ENCODE results near the gene DOCK4.

GRCh38 chr7:111815354-111815753, 390.8 kb downstream of the DOCK4 start:
- no peak for TF ChIP-seq CTCF (conservative IDR thresholded peaks at IDR 0.05)
- no peak for TF ChIP-seq ZFX (IDR thresholded peaks at IDR 0.05)

Measured in C4-2B (cell line).